ENCODE data around the gene KCNE4.

- TF ChIP-seq CTCF (IDR thresholded peaks at IDR 0.05) (no peak), POLR2A (IDR thresholded peaks at IDR 0.05) (no peak)
Measured at GRCh38 chr2:223044092-223044836, 7.7 kb upstream of the KCNE4 start.
